Adrenal gland (tissue), 5 donors: ENCODE measurements around the gene CNTN1.

Source experiments
- POLR2A ChIP-seq, 2 donors: fragments of 450-650 bp; IDR thresholded peaks; one replicate each; pipeline ENCODE4 v1.6.1; 2017; ENCODE audit warnings: antibody characterized with exemption in 2 of 2, mild to moderate bottlenecking in 2 of 2, moderate library complexity in 1 of 2
- TF ChIP-seq, protein P1 (sequence below), 6 experiments: fragments of 450-650 bp in 4 of 6; fragments of 200-600 bp in 2 of 6; sonication (generic) in 1 of 6; IDR thresholded peaks; 1 replicate in 5 of 6; 2 replicates in 1 of 6; pipeline versions ENCODE4 v1.5.1 to v1.8.0; 2016 to 2021; ENCODE audit warnings: antibody characterized with exemption in 6 of 6, mild to moderate bottlenecking in 2 of 6, moderate library complexity in 1 of 6
- donor health status: DM: no; HTN: no; CAD: no.

DNA sequence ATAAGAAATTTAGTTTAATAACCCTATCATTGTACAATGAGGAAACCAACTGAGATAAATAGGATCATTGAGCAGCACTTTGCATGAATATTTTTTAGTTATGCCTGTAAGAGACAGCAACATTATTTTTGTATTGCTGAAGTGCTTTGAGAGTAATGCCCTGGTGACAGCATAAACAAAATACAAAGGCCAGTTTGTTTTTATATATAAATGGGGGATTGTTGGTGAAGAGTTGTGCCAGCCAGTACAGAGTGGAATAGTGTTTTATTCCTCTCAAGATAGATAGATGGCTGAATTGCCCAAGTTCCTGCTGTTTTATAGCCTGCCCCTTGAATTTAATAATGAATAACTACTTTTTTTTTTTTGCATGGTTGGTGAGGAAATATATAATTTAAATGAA, 101.8 kb downstream of the CNTN1 start:
- TF ChIP-seq, protein P1, sequence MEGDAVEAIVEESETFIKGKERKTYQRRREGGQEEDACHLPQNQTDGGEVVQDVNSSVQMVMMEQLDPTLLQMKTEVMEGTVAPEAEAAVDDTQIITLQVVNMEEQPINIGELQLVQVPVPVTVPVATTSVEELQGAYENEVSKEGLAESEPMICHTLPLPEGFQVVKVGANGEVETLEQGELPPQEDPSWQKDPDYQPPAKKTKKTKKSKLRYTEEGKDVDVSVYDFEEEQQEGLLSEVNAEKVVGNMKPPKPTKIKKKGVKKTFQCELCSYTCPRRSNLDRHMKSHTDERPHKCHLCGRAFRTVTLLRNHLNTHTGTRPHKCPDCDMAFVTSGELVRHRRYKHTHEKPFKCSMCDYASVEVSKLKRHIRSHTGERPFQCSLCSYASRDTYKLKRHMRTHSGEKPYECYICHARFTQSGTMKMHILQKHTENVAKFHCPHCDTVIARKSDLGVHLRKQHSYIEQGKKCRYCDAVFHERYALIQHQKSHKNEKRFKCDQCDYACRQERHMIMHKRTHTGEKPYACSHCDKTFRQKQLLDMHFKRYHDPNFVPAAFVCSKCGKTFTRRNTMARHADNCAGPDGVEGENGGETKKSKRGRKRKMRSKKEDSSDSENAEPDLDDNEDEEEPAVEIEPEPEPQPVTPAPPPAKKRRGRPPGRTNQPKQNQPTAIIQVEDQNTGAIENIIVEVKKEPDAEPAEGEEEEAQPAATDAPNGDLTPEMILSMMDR (IDR thresholded peaks at IDR 0.05), result no peak
- no peak for TF ChIP-seq POLR2A (IDR thresholded peaks at IDR 0.05)
